Fibroblast of pulmonary artery (primary cell): ENCODE data around the gene ST6GALNAC3.

ENCODE experiments used
- DNase-seq: peaks from one replicate; pipeline ENCODE4 v3.0.0-alpha.2; 2010; ENCODE audit warnings: low read depth
- H3K4me3 ChIP-seq: replicated peaks from 2 replicates; pipeline ENCODE4 v1.5.1; 2011; ENCODE audit warnings: low read depth, mild to moderate bottlenecking, control low read depth, low read length, moderate library complexity
- CTCF ChIP-seq: IDR thresholded peaks from 2 replicates; pipeline ENCODE4 v1.5.1; 2011; ENCODE audit warnings: mild to moderate bottlenecking, control low read depth, low read length, inconsistent platforms; ENCODE audit errors: missing control alignments

Gene ST6GALNAC3

GRCh38 chr1:76351655-76352054 is 277.1 kb downstream of the ST6GALNAC3 start:
- no peak for TF ChIP-seq CTCF
- no peak for DNase-seq
- H3K4me3 ChIP-seq: no peak overlapping the region

GRCh38 chr1:76352741-76353435 is 278.3 kb downstream of the ST6GALNAC3 start:
- H3K4me3 ChIP-seq: no peak overlapping the region
- TF ChIP-seq CTCF: no peak
- DNase-seq: no peak

- TF ChIP-seq CTCF: no peak
- DNase-seq: no peak
- no peak overlapping the region for H3K4me3 ChIP-seq
Measured at GRCh38 chr1:76354236-76354635, 279.7 kb downstream of the ST6GALNAC3 start.

- TF ChIP-seq CTCF: no peak
- no peak for DNase-seq
- H3K4me3 ChIP-seq: no peak overlapping the region
Measured at GRCh38 chr1:76366726-76367125, 292.2 kb downstream of the ST6GALNAC3 start.

GRCh38 chr1:76371941-76372340 is 297.4 kb downstream of the ST6GALNAC3 start:
- no peak for TF ChIP-seq CTCF
- no peak overlapping the region for H3K4me3 ChIP-seq
- DNase-seq: no peak

GRCh38 chr1:76374086-76374485 is 299.5 kb downstream of the ST6GALNAC3 start:
- no peak for DNase-seq
- no peak overlapping the region for H3K4me3 ChIP-seq
- TF ChIP-seq CTCF: no peak

GRCh38 chr1:76377247-76377646 is 302.7 kb downstream of the ST6GALNAC3 start:
- no peak for TF ChIP-seq CTCF
- no peak for DNase-seq
- no peak overlapping the region for H3K4me3 ChIP-seq
